K562 (cell line): ENCODE data around the gene KANK4.

Experiments
- CEBPB ChIP-seq: fragments of 450-650 bp; IDR thresholded peaks from 2 replicates; pipeline ENCODE4 v1.6.1; 2016; ENCODE audit warnings: missing genetic modification characterization, missing compliant biosample characterization
- EZH2 ChIP-seq: IDR thresholded peaks from 2 replicates; pipeline ENCODE4 v1.6.1; 2012; ENCODE audit warnings: low read depth, mild to moderate bottlenecking, inconsistent platforms, low read length, borderline replicate concordance
- FOSL1 ChIP-seq: fragments of 200-800 bp; sonication (Bioruptor generic); conservative IDR thresholded peaks from 2 replicates; pipeline ENCODE4 v1.6.1; 2016; ENCODE audit warnings: missing genetic modification characterization, missing compliant biosample characterization
- FOXA1 ChIP-seq: fragments of 450-650 bp; IDR thresholded peaks from 2 replicates; pipeline ENCODE4 v1.6.1; 2016; ENCODE audit warnings: mild to moderate bottlenecking, borderline replicate concordance
- FOXA3 ChIP-seq, 2 experiments: fragments of 450-650 bp in 1 of 2; sonication (generic) in 1 of 2; formaldehyde crosslinking; IDR thresholded peaks in 1 of 2; conservative IDR thresholded peaks in 1 of 2; 2 replicates each; pipeline versions ENCODE4 v1.4.0 to v1.8.0; 2020 to 2022; ENCODE audit warnings: mild to moderate bottlenecking in 2 of 2, missing genetic modification reagents in 1 of 2
- KLF1 ChIP-seq: fragments of 450-650 bp; IDR thresholded peaks from 2 replicates; pipeline ENCODE4 v1.6.1; 2016; ENCODE audit warnings: missing genetic modification characterization, missing compliant biosample characterization
- RBBP5 ChIP-seq: fragments of 200-600 bp; sonication (generic); IDR thresholded peaks from 2 replicates; pipeline ENCODE4 v1.6.1; 2012; ENCODE audit warnings: borderline replicate concordance, mild to moderate bottlenecking, low read length, control low read depth, inconsistent platforms; ENCODE audit not compliant: insufficient read depth, poor library complexity, severe bottlenecking
- SIN3A ChIP-seq, 2 experiments: fragments of 150-350 bp in 1 of 2; IDR thresholded peaks; 2 replicates each; pipeline ENCODE4 v1.6.1; 2011 to 2016; ENCODE audit warnings: borderline replicate concordance in 2 of 2, low read depth in 2 of 2, low read length in 2 of 2, mild to moderate bottlenecking in 2 of 2, moderate library complexity in 2 of 2; ENCODE audit not compliant: control insufficient read depth in 1 of 2
- ZNF121 ChIP-seq: sonication (generic); formaldehyde crosslinking; conservative IDR thresholded peaks from 2 replicates; pipeline ENCODE4 v1.8.0; 2022; ENCODE audit warnings: missing genetic modification reagents
- TF ChIP-seq, protein P1 (sequence below): fragments of 250-450 bp; sonication (Bioruptor Pico); IDR thresholded peaks from 2 replicates; pipeline ENCODE4 v1.5.0; 2021; ENCODE audit warnings: mild to moderate bottlenecking, borderline replicate concordance
- TF ChIP-seq, protein P2 (sequence below): fragments of 250-450 bp; sonication (Bioruptor Pico); IDR thresholded peaks from 2 replicates; pipeline ENCODE4 v1.5.0; 2020; ENCODE audit warnings: mild to moderate bottlenecking
- TF ChIP-seq, protein P3 (sequence below): sonication (generic); formaldehyde crosslinking; IDR thresholded peaks from 2 replicates; pipeline ENCODE4 v1.8.0; 2022; ENCODE audit warnings: mild to moderate bottlenecking, missing genetic modification reagents
- TF ChIP-seq, protein P4 (sequence below): fragments of 250-450 bp; sonication (Bioruptor Pico); IDR thresholded peaks from 2 replicates; pipeline ENCODE4 v1.4.0; 2020; ENCODE audit warnings: mild to moderate bottlenecking, moderate library complexity, borderline replicate concordance

DNA sequence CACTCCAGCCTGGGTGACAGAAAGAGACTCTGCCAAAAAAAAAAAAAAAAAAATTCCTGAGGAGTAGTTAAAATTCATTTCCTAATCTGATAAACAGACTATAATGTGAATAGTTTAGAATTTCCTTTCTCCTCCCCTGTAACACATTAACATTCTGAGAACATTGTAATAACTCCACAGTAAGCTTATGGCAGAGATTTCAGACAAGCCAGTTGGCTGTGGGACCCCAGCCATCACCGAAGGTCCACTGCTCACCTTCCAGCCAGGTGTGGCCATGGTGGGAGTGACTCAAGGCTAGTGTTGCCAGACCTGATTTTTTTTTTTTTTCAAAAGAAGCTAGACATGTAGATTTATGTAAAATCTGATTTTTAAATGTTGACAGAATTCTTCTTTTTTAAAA is 11.8 kb downstream of the KANK4 start:
- TF ChIP-seq CEBPB (tag), result no peak
- TF ChIP-seq, protein P1, sequence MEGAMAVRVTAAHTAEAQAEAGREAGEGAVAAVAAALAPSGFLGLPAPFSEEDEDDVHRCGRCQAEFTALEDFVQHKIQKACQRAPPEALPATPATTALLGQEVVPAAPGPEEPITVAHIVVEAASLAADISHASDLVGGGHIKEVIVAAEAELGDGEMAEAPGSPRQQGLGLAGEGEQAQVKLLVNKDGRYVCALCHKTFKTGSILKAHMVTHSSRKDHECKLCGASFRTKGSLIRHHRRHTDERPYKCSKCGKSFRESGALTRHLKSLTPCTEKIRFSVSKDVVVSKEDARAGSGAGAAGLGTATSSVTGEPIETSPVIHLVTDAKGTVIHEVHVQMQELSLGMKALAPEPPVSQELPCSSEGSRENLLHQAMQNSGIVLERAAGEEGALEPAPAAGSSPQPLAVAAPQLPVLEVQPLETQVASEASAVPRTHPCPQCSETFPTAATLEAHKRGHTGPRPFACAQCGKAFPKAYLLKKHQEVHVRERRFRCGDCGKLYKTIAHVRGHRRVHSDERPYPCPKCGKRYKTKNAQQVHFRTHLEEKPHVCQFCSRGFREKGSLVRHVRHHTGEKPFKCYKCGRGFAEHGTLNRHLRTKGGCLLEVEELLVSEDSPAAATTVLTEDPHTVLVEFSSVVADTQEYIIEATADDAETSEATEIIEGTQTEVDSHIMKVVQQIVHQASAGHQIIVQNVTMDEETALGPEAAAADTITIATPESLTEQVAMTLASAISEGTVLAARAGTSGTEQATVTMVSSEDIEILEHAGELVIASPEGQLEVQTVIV (CRISPR knock-in tag), result no peak
- TF ChIP-seq SIN3A (IDR thresholded peaks at IDR 0.05; ENCODE audit: borderline replicate concordance in 2 of 2, control insufficient read depth in 1 of 2, low read depth in 2 of 2, low read length in 2 of 2), result no peak
- TF ChIP-seq, protein P2, sequence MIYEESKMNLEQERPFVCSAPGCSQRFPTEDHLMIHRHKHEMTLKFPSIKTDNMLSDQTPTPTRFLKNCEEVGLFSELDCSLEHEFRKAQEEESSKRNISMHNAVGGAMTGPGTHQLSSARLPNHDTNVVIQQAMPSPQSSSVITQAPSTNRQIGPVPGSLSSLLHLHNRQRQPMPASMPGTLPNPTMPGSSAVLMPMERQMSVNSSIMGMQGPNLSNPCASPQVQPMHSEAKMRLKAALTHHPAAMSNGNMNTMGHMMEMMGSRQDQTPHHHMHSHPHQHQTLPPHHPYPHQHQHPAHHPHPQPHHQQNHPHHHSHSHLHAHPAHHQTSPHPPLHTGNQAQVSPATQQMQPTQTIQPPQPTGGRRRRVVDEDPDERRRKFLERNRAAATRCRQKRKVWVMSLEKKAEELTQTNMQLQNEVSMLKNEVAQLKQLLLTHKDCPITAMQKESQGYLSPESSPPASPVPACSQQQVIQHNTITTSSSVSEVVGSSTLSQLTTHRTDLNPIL (CRISPR knock-in tag), result no peak
- TF ChIP-seq, protein P3, sequence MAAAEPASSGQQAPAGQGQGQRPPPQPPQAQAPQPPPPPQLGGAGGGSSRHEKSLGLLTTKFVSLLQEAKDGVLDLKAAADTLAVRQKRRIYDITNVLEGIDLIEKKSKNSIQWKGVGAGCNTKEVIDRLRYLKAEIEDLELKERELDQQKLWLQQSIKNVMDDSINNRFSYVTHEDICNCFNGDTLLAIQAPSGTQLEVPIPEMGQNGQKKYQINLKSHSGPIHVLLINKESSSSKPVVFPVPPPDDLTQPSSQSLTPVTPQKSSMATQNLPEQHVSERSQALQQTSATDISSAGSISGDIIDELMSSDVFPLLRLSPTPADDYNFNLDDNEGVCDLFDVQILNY, result no peak
- TF ChIP-seq KLF1 (tag), result no peak
- no peak for TF ChIP-seq FOXA1
- TF ChIP-seq FOXA3 (CRISPR knock-in tag; conservative IDR thresholded peaks at IDR 0.05 in 1 of 2, IDR thresholded peaks at IDR 0.05 in 1 of 2), result no peak
- TF ChIP-seq, protein P4, sequence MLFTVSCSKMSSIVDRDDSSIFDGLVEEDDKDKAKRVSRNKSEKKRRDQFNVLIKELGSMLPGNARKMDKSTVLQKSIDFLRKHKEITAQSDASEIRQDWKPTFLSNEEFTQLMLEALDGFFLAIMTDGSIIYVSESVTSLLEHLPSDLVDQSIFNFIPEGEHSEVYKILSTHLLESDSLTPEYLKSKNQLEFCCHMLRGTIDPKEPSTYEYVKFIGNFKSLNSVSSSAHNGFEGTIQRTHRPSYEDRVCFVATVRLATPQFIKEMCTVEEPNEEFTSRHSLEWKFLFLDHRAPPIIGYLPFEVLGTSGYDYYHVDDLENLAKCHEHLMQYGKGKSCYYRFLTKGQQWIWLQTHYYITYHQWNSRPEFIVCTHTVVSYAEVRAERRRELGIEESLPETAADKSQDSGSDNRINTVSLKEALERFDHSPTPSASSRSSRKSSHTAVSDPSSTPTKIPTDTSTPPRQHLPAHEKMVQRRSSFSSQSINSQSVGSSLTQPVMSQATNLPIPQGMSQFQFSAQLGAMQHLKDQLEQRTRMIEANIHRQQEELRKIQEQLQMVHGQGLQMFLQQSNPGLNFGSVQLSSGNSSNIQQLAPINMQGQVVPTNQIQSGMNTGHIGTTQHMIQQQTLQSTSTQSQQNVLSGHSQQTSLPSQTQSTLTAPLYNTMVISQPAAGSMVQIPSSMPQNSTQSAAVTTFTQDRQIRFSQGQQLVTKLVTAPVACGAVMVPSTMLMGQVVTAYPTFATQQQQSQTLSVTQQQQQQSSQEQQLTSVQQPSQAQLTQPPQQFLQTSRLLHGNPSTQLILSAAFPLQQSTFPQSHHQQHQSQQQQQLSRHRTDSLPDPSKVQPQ (CRISPR knock-in tag), result no peak
- no peak for TF ChIP-seq EZH2
- no peak for TF ChIP-seq RBBP5
- TF ChIP-seq ZNF121, result no peak
- TF ChIP-seq FOSL1 (tag), result no peak
